ENCODE results near the gene BAG1. TPM values are rescaled to one million over a fixed set of nuclear protein-coding genes. Genes with fewer than 3 reads are reported as not detected.

Gene BAG1
- total RNA-seq, 1 experiment from 2014 or later, result 52.7 TPM

DNA sequence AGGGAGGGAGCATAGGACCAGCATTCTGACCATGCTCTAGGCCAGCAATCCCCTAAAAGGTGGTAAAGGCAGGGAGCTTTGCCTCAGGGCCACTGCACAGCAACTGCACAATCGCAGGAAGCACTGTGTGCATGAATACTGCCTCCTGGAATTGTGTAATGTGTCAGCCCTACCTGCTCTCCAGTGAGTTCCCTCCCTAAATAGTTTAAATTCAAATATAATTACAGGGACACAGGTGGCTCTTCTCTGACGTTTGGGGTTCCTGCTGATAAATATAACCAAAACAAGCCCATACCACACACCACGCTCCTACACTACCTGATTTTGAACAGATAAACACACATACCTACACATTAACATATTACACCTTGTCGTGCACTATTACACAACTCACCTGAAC is 9.0 kb downstream of the BAG1 start:
- Histone ChIP-seq H3K27ac (ENCODE audit: low read depth, low read length, poor library complexity, severe bottlenecking) (no peak overlapping the region), H3K4me3 (ENCODE audit: low read depth, low read length, poor library complexity, severe bottlenecking) (no peak overlapping the region), H3K27me3 (replicated peaks; ENCODE audit: insufficient read depth, low read depth, low read length, poor library complexity) (no peaks in the 10 kb centered on the region), H3K9me3 (ENCODE audit: low read depth, low read length, poor library complexity, severe bottlenecking) (no peaks in the 10 kb centered on the region), H3K36me3 (ENCODE audit: insufficient read depth, low read length, poor library complexity, severe bottlenecking) (peaks cover 75% of the 10 kb centered on the region), H3K4me1 (ENCODE audit: insufficient read depth, low read length, poor library complexity, severe bottlenecking) (no peaks in the 10 kb centered on the region)
- CTCF ChIA-PET, result no interaction called here
- POLR2A ChIA-PET (ENCODE audit: low non-redundant PET), result no interaction called here
- TF ChIP-seq, protein P1, sequence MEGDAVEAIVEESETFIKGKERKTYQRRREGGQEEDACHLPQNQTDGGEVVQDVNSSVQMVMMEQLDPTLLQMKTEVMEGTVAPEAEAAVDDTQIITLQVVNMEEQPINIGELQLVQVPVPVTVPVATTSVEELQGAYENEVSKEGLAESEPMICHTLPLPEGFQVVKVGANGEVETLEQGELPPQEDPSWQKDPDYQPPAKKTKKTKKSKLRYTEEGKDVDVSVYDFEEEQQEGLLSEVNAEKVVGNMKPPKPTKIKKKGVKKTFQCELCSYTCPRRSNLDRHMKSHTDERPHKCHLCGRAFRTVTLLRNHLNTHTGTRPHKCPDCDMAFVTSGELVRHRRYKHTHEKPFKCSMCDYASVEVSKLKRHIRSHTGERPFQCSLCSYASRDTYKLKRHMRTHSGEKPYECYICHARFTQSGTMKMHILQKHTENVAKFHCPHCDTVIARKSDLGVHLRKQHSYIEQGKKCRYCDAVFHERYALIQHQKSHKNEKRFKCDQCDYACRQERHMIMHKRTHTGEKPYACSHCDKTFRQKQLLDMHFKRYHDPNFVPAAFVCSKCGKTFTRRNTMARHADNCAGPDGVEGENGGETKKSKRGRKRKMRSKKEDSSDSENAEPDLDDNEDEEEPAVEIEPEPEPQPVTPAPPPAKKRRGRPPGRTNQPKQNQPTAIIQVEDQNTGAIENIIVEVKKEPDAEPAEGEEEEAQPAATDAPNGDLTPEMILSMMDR (conservative IDR thresholded peaks at IDR 0.05; ENCODE audit: low read depth, low read length), result no peak
- no peak for TF ChIP-seq EZH2 (IDR thresholded peaks at IDR 0.05; ENCODE audit: borderline replicate concordance, low read depth, low read length, poor library complexity, severe bottlenecking)
- intact Hi-C loops (cut with micrococcal nuclease; ENCODE audit: unreplicated experiment), result no loop called here
- DNase-seq (ENCODE audit: low spot score), result no peak
- no TSS peak for BruUV-seq (replicated peaks)

DNA sequence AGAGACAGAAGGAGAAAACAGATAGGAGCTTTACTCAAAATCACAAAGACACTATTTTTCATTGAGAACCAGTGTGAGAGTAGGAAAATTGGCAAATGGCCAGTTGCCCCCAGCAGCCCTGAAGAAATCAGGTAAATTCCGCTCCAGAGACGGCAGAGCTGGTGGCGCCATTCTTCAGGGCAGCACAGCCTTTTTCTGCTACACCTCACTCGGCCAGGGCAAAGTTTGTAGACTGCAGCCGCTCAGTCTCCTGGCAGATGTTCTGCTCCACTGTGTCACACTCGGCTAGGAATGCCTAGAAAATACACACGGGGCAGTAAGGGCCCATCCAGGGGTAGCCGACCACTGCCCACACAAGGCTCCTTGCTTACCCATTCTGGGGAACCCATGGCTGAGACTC is 9.5 kb downstream of the BAG1 start:
- Histone ChIP-seq H3K9me3 (ENCODE audit: low read depth, low read length, poor library complexity, severe bottlenecking) (no peaks in the 10 kb centered on the region), H3K4me1 (ENCODE audit: insufficient read depth, low read length, poor library complexity, severe bottlenecking) (no peaks in the 10 kb centered on the region), H3K27ac (ENCODE audit: low read depth, low read length, poor library complexity, severe bottlenecking) (no peak overlapping the region), H3K27me3 (replicated peaks; ENCODE audit: insufficient read depth, low read depth, low read length, poor library complexity) (no peaks in the 10 kb centered on the region), H3K4me3 (ENCODE audit: low read depth, low read length, poor library complexity, severe bottlenecking) (no peak overlapping the region), H3K36me3 (ENCODE audit: insufficient read depth, low read length, poor library complexity, severe bottlenecking) (peaks cover 70% of the 10 kb centered on the region)
- POLR2A ChIA-PET (ENCODE audit: low non-redundant PET), result no interaction called here
- TF ChIP-seq EZH2 (IDR thresholded peaks at IDR 0.05; ENCODE audit: borderline replicate concordance, low read depth, low read length, poor library complexity, severe bottlenecking), result no peak
- TF ChIP-seq, protein P1 (conservative IDR thresholded peaks at IDR 0.05; ENCODE audit: low read depth, low read length), result no peak
- intact Hi-C loops (cut with micrococcal nuclease; ENCODE audit: unreplicated experiment), result no loop called here
- no TSS peak for BruUV-seq (replicated peaks)
- DNase-seq (ENCODE audit: low spot score), result no peak
- CTCF ChIA-PET, result no interaction called here

DNA sequence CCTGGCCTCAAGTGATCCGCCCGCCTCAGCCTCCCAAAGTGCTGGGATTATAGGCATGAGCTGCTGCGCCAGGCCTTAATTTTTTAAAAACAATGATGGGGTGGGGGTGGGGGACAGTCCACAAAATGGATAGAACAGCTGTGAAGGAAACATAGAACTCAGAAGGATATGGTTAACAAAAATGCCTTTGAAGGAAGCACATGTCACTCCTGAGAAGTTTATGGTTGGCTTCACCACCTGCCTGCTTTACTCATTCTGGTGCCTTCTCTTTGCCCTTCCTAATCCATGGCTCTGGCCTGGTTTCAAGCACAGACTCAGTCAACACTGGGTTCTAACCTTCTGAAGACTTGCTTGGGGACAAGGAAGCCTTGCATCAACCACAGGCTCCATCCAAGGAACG is 10.3 kb downstream of the BAG1 start:
- Histone ChIP-seq H3K27ac (ENCODE audit: low read depth, low read length, poor library complexity, severe bottlenecking) (no peak overlapping the region), H3K4me3 (ENCODE audit: low read depth, low read length, poor library complexity, severe bottlenecking) (no peak overlapping the region), H3K36me3 (ENCODE audit: insufficient read depth, low read length, poor library complexity, severe bottlenecking) (peaks cover 62% of the 10 kb centered on the region), H3K27me3 (replicated peaks; ENCODE audit: insufficient read depth, low read depth, low read length, poor library complexity) (no peaks in the 10 kb centered on the region), H3K4me1 (ENCODE audit: insufficient read depth, low read length, poor library complexity, severe bottlenecking) (no peaks in the 10 kb centered on the region), H3K9me3 (ENCODE audit: low read depth, low read length, poor library complexity, severe bottlenecking) (no peaks in the 10 kb centered on the region)
- POLR2A ChIA-PET (ENCODE audit: low non-redundant PET), result no interaction called here
- TF ChIP-seq, protein P1 (conservative IDR thresholded peaks at IDR 0.05; ENCODE audit: low read depth, low read length), result no peak
- TF ChIP-seq EZH2 (IDR thresholded peaks at IDR 0.05; ENCODE audit: borderline replicate concordance, low read depth, low read length, poor library complexity, severe bottlenecking), result no peak
- intact Hi-C loops (cut with micrococcal nuclease; ENCODE audit: unreplicated experiment), result no loop called here
- DNase-seq (ENCODE audit: low spot score), result no peak
- BruUV-seq (replicated peaks), result no TSS peak
- CTCF ChIA-PET, result no interaction called here
